OCI-LY1 (cell line): ENCODE data around the gene WWC2.

Source experiments
- H2AFZ ChIP-seq: fragments of 200-600 bp; sonication (generic), shearing (Covaris generic); 2 replicates; pipeline ENCODE4 v1.6.0; 2014; ENCODE audit warnings: antibody characterized with exemption, mild to moderate bottlenecking, low read length
- H3F3A ChIP-seq: fragments of 200-600 bp; sonication (generic), shearing (Covaris generic); 2 replicates; pipeline ENCODE4 v1.6.0; 2014; ENCODE audit warnings: mild to moderate bottlenecking, antibody characterized with exemption, low read length, moderate library complexity; ENCODE audit not compliant: insufficient read depth
- H3K27ac ChIP-seq: fragments of 200-600 bp; sonication (generic); 2 replicates; pipeline ENCODE4 v1.5.1; 2014; ENCODE audit warnings: low read length, mixed run types, mild to moderate bottlenecking, low read depth; ENCODE audit not compliant: poor library complexity, severe bottlenecking
- H3K27me3 ChIP-seq: fragments of 200-600 bp; sonication (generic); 2 replicates; pipeline ENCODE4 v1.6.0; 2014; ENCODE audit warnings: antibody characterized with exemption, mild to moderate bottlenecking, low read length, moderate library complexity; ENCODE audit not compliant: insufficient read depth
- H3K36me3 ChIP-seq: fragments of 200-600 bp; sonication (generic); 2 replicates; pipeline ENCODE4 v1.6.1; 2014; ENCODE audit warnings: mild to moderate bottlenecking, antibody characterized with exemption, low read length, moderate library complexity, mixed read lengths; ENCODE audit not compliant: insufficient read depth
- H3K4me1 ChIP-seq: fragments of 200-600 bp; sonication (generic); 2 replicates; pipeline ENCODE4 v1.5.1; 2014; ENCODE audit warnings: mild to moderate bottlenecking, low read length, moderate library complexity; ENCODE audit not compliant: insufficient read depth, severe bottlenecking
- H3K4me2 ChIP-seq: fragments of 200-600 bp; sonication (generic), shearing (Covaris generic); 2 replicates; pipeline ENCODE4 v1.6.1; 2014; ENCODE audit warnings: low read length
- H3K4me3 ChIP-seq: fragments of 200-600 bp; sonication (generic); 2 replicates; pipeline ENCODE4 v1.5.1; 2014; ENCODE audit warnings: low read length, low read depth, mild to moderate bottlenecking, mixed read lengths; ENCODE audit not compliant: poor library complexity, severe bottlenecking
- H3K79me2 ChIP-seq: fragments of 200-600 bp; shearing (Covaris generic); 2 replicates; pipeline ENCODE4 v1.6.1; 2016; ENCODE audit warnings: mixed run types, low read length, mixed read lengths; ENCODE audit not compliant: insufficient read depth
- H3K9ac ChIP-seq: fragments of 200-600 bp; sonication (generic), shearing (Covaris generic); 2 replicates; pipeline ENCODE4 v1.6.1; 2014; ENCODE audit warnings: mild to moderate bottlenecking, low read length, mixed read lengths
- H3K9me2 ChIP-seq: fragments of 200-600 bp; sonication (generic), shearing (Covaris generic); 2 replicates; pipeline ENCODE4 v1.6.1; 2014; ENCODE audit warnings: low read depth, mild to moderate bottlenecking, low read length, mixed read lengths
- H3K9me3 ChIP-seq: fragments of 200-600 bp; shearing (Covaris generic); 2 replicates; pipeline ENCODE4 v1.6.1; 2014; ENCODE audit warnings: low read length, mixed read lengths
- H4K20me1 ChIP-seq: fragments of 200-600 bp; sonication (generic), shearing (Covaris generic); 2 replicates; pipeline ENCODE4 v1.6.0; 2016; ENCODE audit warnings: mild to moderate bottlenecking, low read length; ENCODE audit not compliant: insufficient read depth
- CTCF ChIP-seq: fragments of 200-600 bp; sonication (generic), shearing (Covaris generic); IDR thresholded peaks from 2 replicates; pipeline ENCODE4 v1.5.1; 2017; ENCODE audit warnings: mild to moderate bottlenecking, antibody characterized with exemption, low read length, moderate library complexity, mixed read lengths
- EZH2 ChIP-seq: fragments of 200-600 bp; sonication (generic), shearing (Covaris generic); IDR thresholded peaks from 2 replicates; pipeline ENCODE4 v1.8.0; 2017; ENCODE audit warnings: borderline replicate concordance, mixed run types, mild to moderate bottlenecking, antibody characterized with exemption, low read length, moderate library complexity, mixed read lengths

WWC2 gene

GRCh38 chr4:183130328-183131155, 31.5 kb downstream of the WWC2 start:
- Histone ChIP-seq H3K4me3 (no peak overlapping the region), H3K27ac (no peak overlapping the region), H3K4me2 (no peak overlapping the region), H3K36me3 (no peaks in the 10 kb centered on the region), H3K4me1 (no peaks in the 10 kb centered on the region), H3F3A (no peaks in the 10 kb centered on the region), H2AFZ (no peak overlapping the region), H3K9me3 (no peaks in the 10 kb centered on the region), H3K9ac (no peak overlapping the region), H3K79me2 (no peaks in the 10 kb centered on the region), H3K9me2 (no peaks in the 10 kb centered on the region), H4K20me1 (no peaks in the 10 kb centered on the region), H3K27me3 (no peaks in the 10 kb centered on the region)
- TF ChIP-seq CTCF = no peak
- no peak for TF ChIP-seq EZH2

GRCh38 chr4:183132081-183132480, 33.0 kb downstream of the WWC2 start:
- Histone ChIP-seq H4K20me1 (no peaks in the 10 kb centered on the region), H3K36me3 (no peaks in the 10 kb centered on the region)

GRCh38 chr4:183132865-183133264, 33.8 kb downstream of the WWC2 start:
- H3K4me2 ChIP-seq = no peak overlapping the region
- no peaks in the 10 kb centered on the region for H3K9me3 ChIP-seq
- H3K4me3 ChIP-seq = no peak overlapping the region
- no peaks in the 10 kb centered on the region for H3K4me1 ChIP-seq
- H3K36me3 ChIP-seq = no peaks in the 10 kb centered on the region
- H3K27me3 ChIP-seq = no peaks in the 10 kb centered on the region
- TF ChIP-seq CTCF (no peak), EZH2 (no peak)
- no peak overlapping the region for H3K27ac ChIP-seq
- no peaks in the 10 kb centered on the region for H3K9me2 ChIP-seq
- H3K79me2 ChIP-seq = no peaks in the 10 kb centered on the region
- no peak overlapping the region for H2AFZ ChIP-seq
- no peaks in the 10 kb centered on the region for H3F3A ChIP-seq
- H4K20me1 ChIP-seq = no peaks in the 10 kb centered on the region
- H3K9ac ChIP-seq = no peak overlapping the region

More at GRCh38 chr4:183132081-183132480, 33.0 kb downstream of the WWC2 start:
- Histone ChIP-seq H3K4me2 (no peak overlapping the region), H3K4me3 (no peak overlapping the region), H3K4me1 (no peaks in the 10 kb centered on the region), H3K9me3 (no peaks in the 10 kb centered on the region), H3K9me2 (no peaks in the 10 kb centered on the region), H2AFZ (no peak overlapping the region), H3K79me2 (no peaks in the 10 kb centered on the region), H3F3A (no peaks in the 10 kb centered on the region), H3K27me3 (no peaks in the 10 kb centered on the region), H3K9ac (no peak overlapping the region), H3K27ac (no peak overlapping the region)
- TF ChIP-seq CTCF = no peak
- TF ChIP-seq EZH2 = no peak
